Activated T-cell treated with anti-CD3 and anti-CD28 coated beads, Interleukin-2, amount 50 U/mL, for 4 hours (primary cell): ENCODE measurements around the gene DNAJC2. TPM values are rescaled to one million over a fixed set of nuclear protein-coding genes. Genes with fewer than 3 reads are reported as not detected.
"Not testable (repeated sequence)": the region's sequence is repeated elsewhere in the genome, so short reads cannot be mapped to it uniquely, and the experiment has no call there.

Experiments
- ATAC-seq, 2 donors: fragments of 200-7000 bp; cut with Tn5 transposase; one replicate each; pipeline ENCODE4 v1.10.0; 2021
- DNase-seq: peaks from one replicate; pipeline ENCODE4 v3.0.0-alpha.2; 2020
- H3K27me3 Mint-ChIP-seq: one replicate; pipeline ENCODE4 v1.8.0; 2021; ENCODE audit warnings: low read depth, mixed read lengths
- H3K36me3 Mint-ChIP-seq: one replicate; pipeline ENCODE4 v1.8.0; 2022; ENCODE audit warnings: mixed read lengths; ENCODE audit not compliant: insufficient read depth
- H3K4me1 Mint-ChIP-seq: one replicate; pipeline ENCODE4 v1.8.0; 2021; ENCODE audit warnings: low read depth, mixed read lengths
- H3K4me3 Mint-ChIP-seq: one replicate; pipeline ENCODE4 v1.8.0; 2021; ENCODE audit warnings: mild to moderate bottlenecking, moderate library complexity, mixed read lengths
- H3K9me3 Mint-ChIP-seq: one replicate; pipeline ENCODE4 v1.8.0; 2021; ENCODE audit warnings: mixed read lengths
- total RNA-seq, 3 donors: library from RNA; stranded (reverse); gene quantifications; one replicate each; pipeline ENCODE4 v1.2.1, GENCODE V29; 2021

Gene DNAJC2
- total RNA-seq, 3 donors from 2014 or later, result 93.8 to 99.4 (median 97.2) TPM

- H3K27me3 Mint-ChIP-seq, H3K4me3 Mint-ChIP-seq, ATAC-seq, DNase-seq, H3K36me3 Mint-ChIP-seq, H3K4me1 Mint-ChIP-seq, H3K9me3 Mint-ChIP-seq: not testable (repeated sequence)
Measured at GRCh38 chr7:103264054-103264453, 80.5 kb downstream of the DNAJC2 start.

Other genes starting within 250 kb of the DNAJC2 start
- 1 to 10 TPM; 4.7 to 8.0 (median 5.5) TPM for gene NAPEPLD, start 195.7 kb downstream of the DNAJC2 start, total RNA-seq
- gene PMPCB, start 47.3 kb downstream of the DNAJC2 start, total RNA-seq, result 10 to 100 TPM; 81.3 to 87.7 (median 87.4) TPM
- gene PSMC2, start 2.9 kb upstream of the DNAJC2 start, total RNA-seq, result 100 to 1,000 TPM; 277 to 314 (median 299) TPM
- gene SLC26A5, start 101.4 kb upstream of the DNAJC2 start, total RNA-seq, result not detected